Stomach (tissue), 4 donors: Measurements from ENCODE around the gene DCP1B.

Experiments used
- CTCF ChIP-seq, 7 experiments: fragments of 450-650 bp in 4 of 7; fragments of 200-600 bp in 3 of 7; sonication (generic) in 3 of 7; IDR thresholded peaks; one replicate each; pipeline ENCODE4 v1.5.1; 2016 to 2019; ENCODE audit warnings: antibody characterized with exemption in 7 of 7, control low read depth in 2 of 7, mild to moderate bottlenecking in 1 of 7
- EP300 ChIP-seq: sonication (generic); formaldehyde crosslinking; IDR thresholded peaks from one replicate; pipeline ENCODE4 v1.6.1; 2017; ENCODE audit warnings: antibody characterized with exemption
- POLR2A ChIP-seq, 4 donors: fragments of 450-650 bp; IDR thresholded peaks; one replicate each; pipeline ENCODE4 v1.6.1; 2016; ENCODE audit warnings: antibody characterized with exemption in 4 of 4, control low read depth in 2 of 4, mild to moderate bottlenecking in 1 of 4, moderate library complexity in 1 of 4

GRCh38 chr12:1920436-1920835, 83.8 kb downstream of the DCP1B start:
- no peak for TF ChIP-seq EP300
- no peak for TF ChIP-seq CTCF (IDR thresholded peaks at IDR 0.05)
- TF ChIP-seq POLR2A (IDR thresholded peaks at IDR 0.05), result no peak
